SK-N-MC (cell line): ENCODE results near the gene MRGPRE.

ENCODE experiments used
- EZH2 ChIP-seq: fragments of 200-600 bp; sonication (generic); IDR thresholded peaks from one replicate; pipeline ENCODE4 v1.6.1; 2017; ENCODE audit warnings: antibody characterized with exemption
- POLR2AphosphoS5 ChIP-seq: IDR thresholded peaks from 2 replicates; pipeline ENCODE4 v1.6.1; 2012; ENCODE audit warnings: mild to moderate bottlenecking, low read depth, low read length, borderline replicate concordance

- TF ChIP-seq POLR2AphosphoS5 (no peak), EZH2 (no peak)
Measured at GRCh38 chr11:3201677-3202181, 30.5 kb downstream of the MRGPRE start.
